SK-N-SH (cell line): ENCODE data around the gene TCTN1. TPM values are rescaled to one million over a fixed set of nuclear protein-coding genes. Genes with fewer than 3 reads are reported as not detected.

Experiments
- CTCF ChIA-PET: fragments of 300-600, 350-600 bp; formaldehyde crosslinking; extraction: SDS; loops from one replicate; lab custom pipeline; 2021; lab: Yijun Ruan, JAX
- POLR2A ChIA-PET: fragments of 350-600 bp; sonication (Branson Sonifier 250); formaldehyde crosslinking; extraction: SDS; loops from one replicate; lab custom pipeline; 2020; ENCODE audit warnings: antibody characterized with exemption, inconsistent platforms; lab: Yijun Ruan, JAX
- DNase-seq: peaks from one replicate; pipeline ENCODE4 v3.0.0; 2012
- H2AFZ ChIP-seq: fragments of 200-600 bp; sonication (generic); 2 replicates; pipeline ENCODE4 v1.8.1; 2016; ENCODE audit warnings: antibody characterized with exemption, mild to moderate bottlenecking, low read depth
- H3F3A ChIP-seq: fragments of 200-600 bp; sonication (generic); replicated peaks from 2 replicates; pipeline ENCODE3; 2016; ENCODE audit warnings: antibody characterized with exemption, mild to moderate bottlenecking; ENCODE audit not compliant: insufficient read depth
- H3K27ac ChIP-seq, 2 experiments: fragments of 200-500 bp in 1 of 2; fragments of 200-600 bp in 1 of 2; sonication (Bioruptor generic) in 1 of 2; sonication (generic), shearing (Covaris generic) in 1 of 2; 2 replicates each; pipeline versions ENCODE4 v1.5.1 to v1.6.1; 2014 to 2016; ENCODE audit warnings: low read depth in 2 of 2, inconsistent platforms in 1 of 2, low read length in 1 of 2, mild to moderate bottlenecking in 1 of 2, mixed read lengths in 1 of 2
- H3K27me3 ChIP-seq: fragments of 200-600 bp; sonication (generic), shearing (Covaris generic); 2 replicates; pipeline ENCODE4 v1.6.1; 2016; ENCODE audit warnings: mixed run types; ENCODE audit not compliant: insufficient read depth
- H3K36me3 ChIP-seq, 2 experiments: fragments of 200-500 bp in 1 of 2; fragments of 200-600 bp in 1 of 2; sonication (Bioruptor generic) in 1 of 2; sonication (generic) in 1 of 2; replicated peaks in 1 of 2; 2 replicates each; pipeline versions ENCODE3 to v1.5.1; 2014 to 2016; ENCODE audit warnings: low read length in 1 of 2, mild to moderate bottlenecking in 1 of 2; ENCODE audit not compliant: insufficient read depth in 2 of 2, control insufficient read depth in 1 of 2
- H3K4me1 ChIP-seq, 2 experiments: fragments of 200-500 bp in 1 of 2; fragments of 200-600 bp in 1 of 2; sonication (Bioruptor generic) in 1 of 2; sonication (generic), shearing (Covaris generic) in 1 of 2; 2 replicates each; pipeline versions ENCODE4 v1.5.1 to v1.6.1; 2014 to 2016; ENCODE audit warnings: low read depth in 1 of 2, low read length in 1 of 2, mixed run types in 1 of 2; ENCODE audit not compliant: insufficient read depth in 2 of 2, control insufficient read depth in 1 of 2
- H3K4me2 ChIP-seq: fragments of 200-600 bp; sonication (generic), shearing (Covaris generic); 2 replicates; pipeline ENCODE4 v1.6.1; 2017; ENCODE audit warnings: mixed run types
- H3K4me3 ChIP-seq, 2 experiments: fragments of 200-500 bp in 1 of 2; fragments of 200-600 bp in 1 of 2; sonication (Bioruptor generic) in 1 of 2; sonication (generic), shearing (Covaris generic) in 1 of 2; 2 replicates each; pipeline versions ENCODE4 v1.5.1 to v1.8.1; 2014 to 2016; ENCODE audit warnings: low read depth in 2 of 2, inconsistent platforms in 1 of 2, low read length in 1 of 2, mild to moderate bottlenecking in 1 of 2, mixed read lengths in 1 of 2, moderate library complexity in 1 of 2
- H3K79me2 ChIP-seq: fragments of 200-600 bp; sonication (generic); 2 replicates; pipeline ENCODE4 v1.8.1; 2017; ENCODE audit warnings: mild to moderate bottlenecking; ENCODE audit not compliant: insufficient read depth
- H3K9ac ChIP-seq: fragments of 200-600 bp; sonication (generic); 2 replicates; pipeline ENCODE4 v1.6.1; 2017; ENCODE audit warnings: mixed run types
- H3K9me2 ChIP-seq: fragments of 200-600 bp; sonication (generic); 2 replicates; pipeline ENCODE4 v1.6.1; 2017; ENCODE audit warnings: mixed run types
- H3K9me3 ChIP-seq: fragments of 200-600 bp; sonication (generic); 2 replicates; pipeline ENCODE4 v1.6.1; 2017; ENCODE audit warnings: mixed run types, mild to moderate bottlenecking, moderate library complexity
- H4K20me1 ChIP-seq: fragments of 200-600 bp; sonication (generic); 2 replicates; pipeline ENCODE4 v1.6.1; 2017; ENCODE audit warnings: mild to moderate bottlenecking, mixed run types; ENCODE audit not compliant: insufficient read depth
- GABPA ChIP-seq: IDR thresholded peaks from 2 replicates; pipeline ENCODE4 v1.4.0; 2012; ENCODE audit warnings: low read depth, mild to moderate bottlenecking
- GATA2 ChIP-seq: sonication (generic); formaldehyde crosslinking; IDR thresholded peaks from 2 replicates; pipeline ENCODE4 v1.5.0; 2020; ENCODE audit warnings: mild to moderate bottlenecking, missing genetic modification reagents
- RAD21 ChIP-seq: IDR thresholded peaks from 2 replicates; pipeline ENCODE4 v1.6.1; 2012; ENCODE audit warnings: mild to moderate bottlenecking, low read length
- RFX5 ChIP-seq: IDR thresholded peaks from 2 replicates; pipeline ENCODE4 v1.6.1; 2012; ENCODE audit warnings: mild to moderate bottlenecking, improper control_type of control experiment, low read length
- WGBS: methylation state at CpG from one replicate; pipeline ENCODE4 v1.1.6; 2017; ENCODE audit warnings: low lambda C conversion rate; 5-methylcytosine and 5-hydroxymethylcytosine counted together
- polyA plus RNA-seq, 3 experiments: library from polyadenylated mRNA; depleted of rRNA; stranded (reverse); fragments of >200 nt; gene quantifications; 2 replicates each; pipeline ENCODE4 v1.2.3, GENCODE V29; 2012
- TF ChIP-seq, protein P1 (sequence below): fragments of 150-350 bp; IDR thresholded peaks from 2 replicates; pipeline ENCODE4 v1.6.1; 2017; ENCODE audit warnings: antibody characterized with exemption, low read length, low read depth, borderline replicate concordance
- TF ChIP-seq, protein P2 (sequence below): IDR thresholded peaks from 2 replicates; pipeline ENCODE4; 2012
- TF ChIP-seq, protein P3 (sequence below): IDR thresholded peaks from 2 replicates; pipeline ENCODE4 v1.4.0; 2012; ENCODE audit warnings: low read depth, borderline replicate concordance
- TF ChIP-seq, protein P4 (sequence below): IDR thresholded peaks from 2 replicates; pipeline ENCODE4 v1.6.1; 2012; ENCODE audit warnings: mild to moderate bottlenecking, low read depth, low read length, moderate library complexity

The TCTN1 gene
- polyA plus RNA-seq, 1 of the 3 experiments (the other 2 are of a cell fraction): 40.2 TPM

DNA sequence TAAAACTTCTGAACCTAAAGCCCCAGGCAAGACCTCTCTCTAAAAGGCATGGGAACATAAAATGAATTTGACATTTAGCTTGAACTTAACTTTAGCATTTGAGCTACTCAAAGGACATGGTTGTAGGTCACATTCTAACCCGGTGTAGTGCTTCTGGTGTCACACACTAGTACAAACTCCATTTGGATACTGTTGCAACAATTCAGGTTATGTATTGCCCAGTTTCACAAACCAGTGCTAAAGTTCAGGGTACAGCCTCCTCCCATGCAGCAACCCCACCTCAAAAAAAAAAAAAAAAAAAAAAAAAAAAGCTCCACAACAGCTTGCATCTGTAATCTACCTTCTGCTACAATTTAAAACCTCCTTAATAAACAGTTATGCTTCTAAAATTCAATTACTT is 38.6 kb upstream of the TCTN1 start:
- Histone ChIP-seq H3K4me3 (no peak overlapping the region), H3K36me3 (peaks cover 0 to 4% of the 10 kb centered on the region in 2 experiments), H3K27me3 (no peaks in the 10 kb centered on the region), H2AFZ (no peak overlapping the region), H3K27ac (no peak overlapping the region), H3K79me2 (peaks cover 91% of the 10 kb centered on the region), H3F3A (peaks cover 29% of the 10 kb centered on the region), H3K9me2 (no peaks in the 10 kb centered on the region), H3K4me1 (peaks cover 0 to 23% of the 10 kb centered on the region in 2 experiments; a peak in 1 of 4 replicates), H3K9ac (no peak overlapping the region), H3K9me3 (0 out of 2 replicates have a peak, but pooled peaks cover 11% of the 10 kb centered on the region), H4K20me1 (peaks cover 30% of the 10 kb centered on the region; the same call in 1 of the 2 replicates), H3K4me2 (no peak overlapping the region)
- TF ChIP-seq GABPA: no peak
- TF ChIP-seq, protein P1, sequence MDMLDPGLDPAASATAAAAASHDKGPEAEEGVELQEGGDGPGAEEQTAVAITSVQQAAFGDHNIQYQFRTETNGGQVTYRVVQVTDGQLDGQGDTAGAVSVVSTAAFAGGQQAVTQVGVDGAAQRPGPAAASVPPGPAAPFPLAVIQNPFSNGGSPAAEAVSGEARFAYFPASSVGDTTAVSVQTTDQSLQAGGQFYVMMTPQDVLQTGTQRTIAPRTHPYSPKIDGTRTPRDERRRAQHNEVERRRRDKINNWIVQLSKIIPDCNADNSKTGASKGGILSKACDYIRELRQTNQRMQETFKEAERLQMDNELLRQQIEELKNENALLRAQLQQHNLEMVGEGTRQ: no peak
- no peak for TF ChIP-seq RAD21
- TF ChIP-seq, protein P2, sequence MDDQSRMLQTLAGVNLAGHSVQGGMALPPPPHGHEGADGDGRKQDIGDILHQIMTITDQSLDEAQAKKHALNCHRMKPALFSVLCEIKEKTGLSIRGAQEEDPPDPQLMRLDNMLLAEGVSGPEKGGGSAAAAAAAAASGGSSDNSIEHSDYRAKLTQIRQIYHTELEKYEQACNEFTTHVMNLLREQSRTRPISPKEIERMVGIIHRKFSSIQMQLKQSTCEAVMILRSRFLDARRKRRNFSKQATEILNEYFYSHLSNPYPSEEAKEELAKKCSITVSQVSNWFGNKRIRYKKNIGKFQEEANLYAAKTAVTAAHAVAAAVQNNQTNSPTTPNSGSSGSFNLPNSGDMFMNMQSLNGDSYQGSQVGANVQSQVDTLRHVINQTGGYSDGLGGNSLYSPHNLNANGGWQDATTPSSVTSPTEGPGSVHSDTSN: no peak
- no peak for TF ChIP-seq RFX5
- TF ChIP-seq, protein P3, sequence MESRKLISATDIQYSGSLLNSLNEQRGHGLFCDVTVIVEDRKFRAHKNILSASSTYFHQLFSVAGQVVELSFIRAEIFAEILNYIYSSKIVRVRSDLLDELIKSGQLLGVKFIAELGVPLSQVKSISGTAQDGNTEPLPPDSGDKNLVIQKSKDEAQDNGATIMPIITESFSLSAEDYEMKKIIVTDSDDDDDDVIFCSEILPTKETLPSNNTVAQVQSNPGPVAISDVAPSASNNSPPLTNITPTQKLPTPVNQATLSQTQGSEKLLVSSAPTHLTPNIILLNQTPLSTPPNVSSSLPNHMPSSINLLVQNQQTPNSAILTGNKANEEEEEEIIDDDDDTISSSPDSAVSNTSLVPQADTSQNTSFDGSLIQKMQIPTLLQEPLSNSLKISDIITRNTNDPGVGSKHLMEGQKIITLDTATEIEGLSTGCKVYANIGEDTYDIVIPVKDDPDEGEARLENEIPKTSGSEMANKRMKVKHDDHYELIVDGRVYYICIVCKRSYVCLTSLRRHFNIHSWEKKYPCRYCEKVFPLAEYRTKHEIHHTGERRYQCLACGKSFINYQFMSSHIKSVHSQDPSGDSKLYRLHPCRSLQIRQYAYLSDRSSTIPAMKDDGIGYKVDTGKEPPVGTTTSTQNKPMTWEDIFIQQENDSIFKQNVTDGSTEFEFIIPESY: no peak
- TF ChIP-seq, protein P4, sequence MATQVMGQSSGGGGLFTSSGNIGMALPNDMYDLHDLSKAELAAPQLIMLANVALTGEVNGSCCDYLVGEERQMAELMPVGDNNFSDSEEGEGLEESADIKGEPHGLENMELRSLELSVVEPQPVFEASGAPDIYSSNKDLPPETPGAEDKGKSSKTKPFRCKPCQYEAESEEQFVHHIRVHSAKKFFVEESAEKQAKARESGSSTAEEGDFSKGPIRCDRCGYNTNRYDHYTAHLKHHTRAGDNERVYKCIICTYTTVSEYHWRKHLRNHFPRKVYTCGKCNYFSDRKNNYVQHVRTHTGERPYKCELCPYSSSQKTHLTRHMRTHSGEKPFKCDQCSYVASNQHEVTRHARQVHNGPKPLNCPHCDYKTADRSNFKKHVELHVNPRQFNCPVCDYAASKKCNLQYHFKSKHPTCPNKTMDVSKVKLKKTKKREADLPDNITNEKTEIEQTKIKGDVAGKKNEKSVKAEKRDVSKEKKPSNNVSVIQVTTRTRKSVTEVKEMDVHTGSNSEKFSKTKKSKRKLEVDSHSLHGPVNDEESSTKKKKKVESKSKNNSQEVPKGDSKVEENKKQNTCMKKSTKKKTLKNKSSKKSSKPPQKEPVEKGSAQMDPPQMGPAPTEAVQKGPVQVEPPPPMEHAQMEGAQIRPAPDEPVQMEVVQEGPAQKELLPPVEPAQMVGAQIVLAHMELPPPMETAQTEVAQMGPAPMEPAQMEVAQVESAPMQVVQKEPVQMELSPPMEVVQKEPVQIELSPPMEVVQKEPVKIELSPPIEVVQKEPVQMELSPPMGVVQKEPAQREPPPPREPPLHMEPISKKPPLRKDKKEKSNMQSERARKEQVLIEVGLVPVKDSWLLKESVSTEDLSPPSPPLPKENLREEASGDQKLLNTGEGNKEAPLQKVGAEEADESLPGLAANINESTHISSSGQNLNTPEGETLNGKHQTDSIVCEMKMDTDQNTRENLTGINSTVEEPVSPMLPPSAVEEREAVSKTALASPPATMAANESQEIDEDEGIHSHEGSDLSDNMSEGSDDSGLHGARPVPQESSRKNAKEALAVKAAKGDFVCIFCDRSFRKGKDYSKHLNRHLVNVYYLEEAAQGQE: no peak
- TF ChIP-seq GATA2 (CRISPR knock-in tag): no peak
- DNase-seq: no peak
- CTCF ChIA-PET: interaction anchor here (0.7 to 1.4 kb wide), 4 partner anchors 9 to 24 kb away, joined by 3 read pairs; no protein-coding TSS in a partner anchor
- 56% methylated on average over 1 of the region's 1 CpG for WGBS
- POLR2A ChIA-PET: no interaction called here
